ENCODE data around the gene HGS.
"Not testable (repeated sequence)": the region's sequence is repeated elsewhere in the genome, so short reads cannot be mapped to it uniquely, and the experiment has no call there.

HGS gene

GRCh38 chr17:81656118-81656743 is 27.6 kb upstream of the HGS start, which contains the start of gene PDE6G:
Gene PDE6G, minus strand, starts transcription at chr17:81656542. Its CDS starts 3,237 bp downstream, at chr17:81653305.
- no peak for DNase-seq (ENCODE audit: low read depth in 2 of 2, low spot score in 1 of 2)

- no peak for DNase-seq (ENCODE audit: low read depth in 2 of 2, low spot score in 1 of 2)
Measured at GRCh38 chr17:81656835-81657234, 27.0 kb upstream of the HGS start.

- no peak for DNase-seq (ENCODE audit: low read depth in 2 of 2, low spot score in 1 of 2)
Measured at GRCh38 chr17:81659038-81659437, 24.8 kb upstream of the HGS start.

- DNase-seq (ENCODE audit: low read depth in 2 of 2, low spot score in 1 of 2): no peak
Measured at GRCh38 chr17:81660441-81660840, 23.4 kb upstream of the HGS start.

- DNase-seq (ENCODE audit: low read depth in 2 of 2, low spot score in 1 of 2): no peak
Measured at GRCh38 chr17:81662002-81662401, 21.8 kb upstream of the HGS start.

- DNase-seq (ENCODE audit: low read depth in 2 of 2, low spot score in 1 of 2): no peak
Measured at GRCh38 chr17:81664051-81664470, 19.8 kb upstream of the HGS start.

- peak; percentile 33 to 38 for DNase-seq (ENCODE audit: low read depth in 2 of 2, low spot score in 1 of 2)
Measured at GRCh38 chr17:81665205-81666091, 18.4 kb upstream of the HGS start.

GRCh38 chr17:81666092-81666341 is 17.8 kb upstream of the HGS start:
- no peak for DNase-seq (ENCODE audit: low read depth in 2 of 2, low spot score in 1 of 2)

- peak; percentile 83 to 87 for DNase-seq (ENCODE audit: low read depth in 2 of 2, low spot score in 1 of 2)
Measured at GRCh38 chr17:81666342-81667191, 17.2 kb upstream of the HGS start, which contains the start of the genes CCDC137 and OXLD1. Gene CCDC137, plus strand, starts transcription at chr17:81666737. Its CDS starts 30 bp downstream, at chr17:81666767. Gene OXLD1, minus strand, starts transcription at chr17:81666605. Its CDS starts 28 bp downstream, at chr17:81666577.

- no peak for DNase-seq (ENCODE audit: low read depth in 2 of 2, low spot score in 1 of 2)
Measured at GRCh38 chr17:81667754-81668153, 16.1 kb upstream of the HGS start.

- DNase-seq (ENCODE audit: low read depth in 2 of 2, low spot score in 1 of 2): no peak
Measured at GRCh38 chr17:81672504-81672903, 11.3 kb upstream of the HGS start.

- no peak for DNase-seq (ENCODE audit: low read depth in 2 of 2, low spot score in 1 of 2)
Measured at GRCh38 chr17:81672954-81673353, 10.9 kb upstream of the HGS start.

GRCh38 chr17:81673561-81674258 is 10.1 kb upstream of the HGS start:
- DNase-seq (ENCODE audit: low read depth in 2 of 2, low spot score in 1 of 2): no peak

GRCh38 chr17:81675515-81676221 is 8.1 kb upstream of the HGS start:
- DNase-seq (ENCODE audit: low read depth in 2 of 2, low spot score in 1 of 2): not testable (repeated sequence)

- no peak for DNase-seq (ENCODE audit: low read depth in 2 of 2, low spot score in 1 of 2)
Measured at GRCh38 chr17:81676906-81677305, 6.9 kb upstream of the HGS start.

GRCh38 chr17:81680150-81680549 is 3.7 kb upstream of the HGS start:
- DNase-seq (ENCODE audit: low read depth in 2 of 2, low spot score in 1 of 2): no peak

GRCh38 chr17:81681672-81682071 is 2.1 kb upstream of the HGS start:
- no peak for DNase-seq (ENCODE audit: low read depth in 2 of 2, low spot score in 1 of 2)

- DNase-seq (ENCODE audit: low read depth in 2 of 2, low spot score in 1 of 2): no peak
Measured at GRCh38 chr17:81682565-81683207, 1.1 kb upstream of the HGS start.

- DNase-seq (ENCODE audit: low read depth in 2 of 2, low spot score in 1 of 2): no peak
Measured at GRCh38 chr17:81683208-81683583, 615 bp upstream of the HGS start.

GRCh38 chr17:81684442-81684911 is 666 bp downstream of the HGS start:
- no peak for DNase-seq (ENCODE audit: low read depth in 2 of 2, low spot score in 1 of 2)

Measured in stimulated activated CD8-positive, alpha-beta memory T cell treated with anti-CD3 and anti-CD28 coated beads, Interleukin-4, amount 100 ng/mL, for 4 hours (primary cell).